Measurements from ENCODE around the gene SLC39A9.

SLC39A9 gene

GRCh38 chr14:69423279-69423678, 24.8 kb downstream of the SLC39A9 start:
- Mint-ChIP-seq H3K4me1 (peaks cover 22% of the 10 kb centered on the region), H3K36me3 (peaks cover 26% of the 10 kb centered on the region), H3K9me3 (no peaks in the 10 kb centered on the region), H3K4me3 (no peak overlapping the region), H3K27me3 (no peaks in the 10 kb centered on the region), H3K27ac (no peak overlapping the region)
- ATAC-seq (ENCODE audit: low read depth) = no peak
- no peak for DNase-seq (ENCODE audit: low spot score in 2 of 2)

GRCh38 chr14:69424149-69424923, 25.8 kb downstream of the SLC39A9 start:
- H3K4me1 Mint-ChIP-seq = peaks cover 27% of the 10 kb centered on the region
- H3K36me3 Mint-ChIP-seq = peaks cover 33% of the 10 kb centered on the region
- no peak overlapping the region for H3K27ac Mint-ChIP-seq
- no peak for ATAC-seq (ENCODE audit: low read depth)
- H3K27me3 Mint-ChIP-seq = no peaks in the 10 kb centered on the region
- H3K9me3 Mint-ChIP-seq = no peaks in the 10 kb centered on the region
- DNase-seq (ENCODE audit: low spot score in 2 of 2) = no peak
- no peak overlapping the region for H3K4me3 Mint-ChIP-seq

- no peaks in the 10 kb centered on the region for H3K27me3 Mint-ChIP-seq
- H3K4me3 Mint-ChIP-seq = no peak overlapping the region
Observed at GRCh38 chr14:69427596-69427995, 29.1 kb downstream of the SLC39A9 start.

GRCh38 chr14:69428289-69428998, 30.0 kb downstream of the SLC39A9 start:
- ATAC-seq (ENCODE audit: low read depth) (peak; percentile 94), DNase-seq (ENCODE audit: low spot score in 2 of 2) (no peak)
- peaks cover 5% of the 10 kb centered on the region for H3K9me3 Mint-ChIP-seq
- H3K4me1 Mint-ChIP-seq = peaks cover 17% of the 10 kb centered on the region
- H3K27ac Mint-ChIP-seq = peak overlapping the region; percentile 77
- no peak overlapping the region for H3K4me3 Mint-ChIP-seq
- peaks cover 41% of the 10 kb centered on the region for H3K36me3 Mint-ChIP-seq
- no peaks in the 10 kb centered on the region for H3K27me3 Mint-ChIP-seq

More at GRCh38 chr14:69427596-69427995, 29.1 kb downstream of the SLC39A9 start:
- Mint-ChIP-seq H3K4me1 (peaks cover 17% of the 10 kb centered on the region), H3K27ac (no peak overlapping the region), H3K36me3 (peaks cover 39% of the 10 kb centered on the region), H3K9me3 (peaks cover 3% of the 10 kb centered on the region)
- no peak for ATAC-seq (ENCODE audit: low read depth)
- DNase-seq (ENCODE audit: low spot score in 2 of 2) = no peak

- H3K4me1 Mint-ChIP-seq = peaks cover 19% of the 10 kb centered on the region
- H3K27ac Mint-ChIP-seq = peak overlapping the region; percentile 30
- no peak overlapping the region for H3K4me3 Mint-ChIP-seq
- H3K36me3 Mint-ChIP-seq = peaks cover 36% of the 10 kb centered on the region
- H3K27me3 Mint-ChIP-seq = no peaks in the 10 kb centered on the region
- peaks cover 5% of the 10 kb centered on the region for H3K9me3 Mint-ChIP-seq
- ATAC-seq (ENCODE audit: low read depth) = no peak
- no peak for DNase-seq (ENCODE audit: low spot score in 2 of 2)
Observed at GRCh38 chr14:69429643-69430042, 31.2 kb downstream of the SLC39A9 start.

GRCh38 chr14:69430306-69430939, 31.9 kb downstream of the SLC39A9 start:
- Mint-ChIP-seq H3K4me3 (no peak overlapping the region), H3K27me3 (no peaks in the 10 kb centered on the region), H3K4me1 (peaks cover 27% of the 10 kb centered on the region), H3K9me3 (peaks cover 5% of the 10 kb centered on the region), H3K27ac (peak overlapping the region; percentile 30), H3K36me3 (peaks cover 32% of the 10 kb centered on the region)
- ATAC-seq (ENCODE audit: low read depth) (no peak), DNase-seq (ENCODE audit: low spot score in 2 of 2) (no peak)

- peaks cover 5% of the 10 kb centered on the region for H3K9me3 Mint-ChIP-seq
- peaks cover 29% of the 10 kb centered on the region for H3K36me3 Mint-ChIP-seq
- H3K4me1 Mint-ChIP-seq = peaks cover 29% of the 10 kb centered on the region
- H3K27ac Mint-ChIP-seq = peak overlapping the region; percentile 32
- ATAC-seq (ENCODE audit: low read depth) (no peak), DNase-seq (ENCODE audit: low spot score in 2 of 2) (no peak)
- H3K4me3 Mint-ChIP-seq = no peak overlapping the region
- no peaks in the 10 kb centered on the region for H3K27me3 Mint-ChIP-seq
Observed at GRCh38 chr14:69432364-69432763, 33.9 kb downstream of the SLC39A9 start.

- Mint-ChIP-seq H3K4me1 (peaks cover 15% of the 10 kb centered on the region), H3K4me3 (no peak overlapping the region), H3K36me3 (peaks cover 15% of the 10 kb centered on the region), H3K27me3 (no peaks in the 10 kb centered on the region), H3K9me3 (no peaks in the 10 kb centered on the region), H3K27ac (no peak overlapping the region)
- ATAC-seq (ENCODE audit: low read depth) (no peak), DNase-seq (ENCODE audit: low spot score in 2 of 2) (no peak)
Observed at GRCh38 chr14:69439521-69440270, 41.2 kb downstream of the SLC39A9 start.

- ATAC-seq (ENCODE audit: low read depth) = no peak
- Mint-ChIP-seq H3K27me3 (no peaks in the 10 kb centered on the region), H3K36me3 (peaks cover 27% of the 10 kb centered on the region), H3K9me3 (no peaks in the 10 kb centered on the region), H3K4me1 (peaks cover 6% of the 10 kb centered on the region), H3K27ac (no peak overlapping the region), H3K4me3 (no peak overlapping the region)
- no peak for DNase-seq (ENCODE audit: low spot score in 2 of 2)
Observed at GRCh38 chr14:69441948-69442347, 43.5 kb downstream of the SLC39A9 start.

- Mint-ChIP-seq H3K4me3 (no peak overlapping the region), H3K36me3 (peaks cover 27% of the 10 kb centered on the region)
Observed at GRCh38 chr14:69443296-69443805, 44.9 kb downstream of the SLC39A9 start.

GRCh38 chr14:69449216-69449615, 50.7 kb downstream of the SLC39A9 start:
- H3K36me3 Mint-ChIP-seq = peaks cover 19% of the 10 kb centered on the region
- no peak overlapping the region for H3K4me3 Mint-ChIP-seq
- DNase-seq (ENCODE audit: low spot score in 2 of 2) (no peak), ATAC-seq (ENCODE audit: low read depth) (no peak)
- no peak overlapping the region for H3K27ac Mint-ChIP-seq
- no peaks in the 10 kb centered on the region for H3K27me3 Mint-ChIP-seq
- H3K4me1 Mint-ChIP-seq = no peaks in the 10 kb centered on the region
- no peaks in the 10 kb centered on the region for H3K9me3 Mint-ChIP-seq

More at GRCh38 chr14:69443296-69443805, 44.9 kb downstream of the SLC39A9 start:
- Mint-ChIP-seq H3K27ac (no peak overlapping the region), H3K9me3 (no peaks in the 10 kb centered on the region), H3K27me3 (no peaks in the 10 kb centered on the region), H3K4me1 (peaks cover 6% of the 10 kb centered on the region)
- ATAC-seq (ENCODE audit: low read depth) = no peak
- no peak for DNase-seq (ENCODE audit: low spot score in 2 of 2)

- peaks cover 11% of the 10 kb centered on the region for H3K36me3 Mint-ChIP-seq
- H3K27ac Mint-ChIP-seq = no peak overlapping the region
- H3K27me3 Mint-ChIP-seq = no peaks in the 10 kb centered on the region
- no peaks in the 10 kb centered on the region for H3K9me3 Mint-ChIP-seq
- no peak overlapping the region for H3K4me3 Mint-ChIP-seq
- ATAC-seq (ENCODE audit: low read depth) = no peak
- no peaks in the 10 kb centered on the region for H3K4me1 Mint-ChIP-seq
- no peak for DNase-seq (ENCODE audit: low spot score in 2 of 2)
Observed at GRCh38 chr14:69451941-69452340, 53.4 kb downstream of the SLC39A9 start.

GRCh38 chr14:69458350-69458749, 59.9 kb downstream of the SLC39A9 start:
- ATAC-seq (ENCODE audit: low read depth) = no peak
- peaks cover 18% of the 10 kb centered on the region for H3K36me3 Mint-ChIP-seq
- no peaks in the 10 kb centered on the region for H3K27me3 Mint-ChIP-seq
- H3K4me1 Mint-ChIP-seq = no peaks in the 10 kb centered on the region
- H3K27ac Mint-ChIP-seq = peak overlapping the region; percentile 84
- H3K9me3 Mint-ChIP-seq = no peaks in the 10 kb centered on the region
- H3K4me3 Mint-ChIP-seq = no peak overlapping the region
- DNase-seq (ENCODE audit: low spot score in 2 of 2) = no peak
